DMS114 treated with DMSO at 0.1 percent for 48 hours (cell line): ENCODE results near the gene VRK3.
"Not testable (repeated sequence)": the region's sequence is repeated elsewhere in the genome, so short reads cannot be mapped to it uniquely, and the experiment has no call there.

Experiments used
- DNase-seq: peaks from one replicate; lab custom pipeline; 2025; ENCODE audit not compliant: unreplicated experiment; lab: John Stamatoyannopoulos, UW

Gene VRK3

DNA sequence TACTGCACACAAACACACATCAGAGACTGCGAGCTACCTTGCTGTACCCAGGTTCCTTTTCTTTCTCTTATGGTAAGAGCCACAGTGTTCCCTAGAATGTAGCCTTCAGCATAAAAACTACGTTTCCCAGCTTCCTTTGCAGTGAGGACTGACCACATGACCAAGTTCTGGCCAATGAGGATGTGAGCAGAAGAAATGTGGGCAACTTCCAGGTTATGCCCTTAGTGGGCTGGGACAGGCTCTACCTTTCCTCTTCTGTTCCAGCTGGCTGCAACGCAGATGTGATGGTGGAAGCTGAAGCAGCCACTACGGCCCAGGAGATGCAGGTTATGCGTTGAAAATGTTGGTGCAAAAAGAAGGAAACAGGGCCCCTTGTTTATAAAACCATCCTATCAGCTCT is 27.5 kb downstream of the VRK3 start:
- DNase-seq = no peak

DNA sequence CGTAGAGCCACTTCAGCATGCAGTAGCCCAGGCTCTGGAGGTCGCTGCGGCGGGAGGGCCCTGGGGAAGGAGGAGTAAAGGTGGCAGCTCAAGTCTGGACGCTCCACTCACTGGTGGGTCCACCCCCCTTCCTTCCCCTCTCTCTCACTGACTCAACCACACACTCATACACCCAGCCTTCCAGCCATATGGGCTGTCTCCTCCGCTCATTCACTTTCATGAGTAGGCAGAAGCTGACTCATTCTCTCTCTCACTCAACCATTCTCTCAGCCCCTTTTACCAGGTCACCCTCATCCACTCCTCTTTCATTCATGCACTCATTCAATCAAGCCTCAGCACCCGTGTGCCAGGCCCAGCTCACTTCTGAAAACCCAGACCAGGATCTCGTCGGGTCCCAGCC is 36.7 kb downstream of the VRK3 start:
- no peak for DNase-seq

DNA sequence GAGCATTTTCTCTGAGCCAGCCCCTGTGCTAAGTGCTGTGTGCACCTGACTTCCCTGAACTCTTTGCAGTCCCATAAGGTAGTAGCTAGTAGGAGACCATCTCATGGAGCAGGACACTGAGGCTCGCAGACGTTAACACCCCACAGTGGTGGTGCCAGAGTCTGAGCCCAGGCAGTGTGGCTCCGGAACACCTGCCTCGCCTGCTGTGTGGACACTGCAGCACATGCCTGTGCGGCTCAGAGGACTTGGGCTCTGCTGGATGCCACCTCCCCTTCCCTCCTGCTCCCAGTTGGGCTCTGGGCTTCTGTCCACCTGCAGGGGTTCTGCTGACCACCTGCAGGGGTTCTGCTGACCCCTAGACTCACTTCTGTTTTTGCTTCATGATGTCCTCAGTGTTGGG is 37.2 kb downstream of the VRK3 start:
- DNase-seq = no peak

DNA sequence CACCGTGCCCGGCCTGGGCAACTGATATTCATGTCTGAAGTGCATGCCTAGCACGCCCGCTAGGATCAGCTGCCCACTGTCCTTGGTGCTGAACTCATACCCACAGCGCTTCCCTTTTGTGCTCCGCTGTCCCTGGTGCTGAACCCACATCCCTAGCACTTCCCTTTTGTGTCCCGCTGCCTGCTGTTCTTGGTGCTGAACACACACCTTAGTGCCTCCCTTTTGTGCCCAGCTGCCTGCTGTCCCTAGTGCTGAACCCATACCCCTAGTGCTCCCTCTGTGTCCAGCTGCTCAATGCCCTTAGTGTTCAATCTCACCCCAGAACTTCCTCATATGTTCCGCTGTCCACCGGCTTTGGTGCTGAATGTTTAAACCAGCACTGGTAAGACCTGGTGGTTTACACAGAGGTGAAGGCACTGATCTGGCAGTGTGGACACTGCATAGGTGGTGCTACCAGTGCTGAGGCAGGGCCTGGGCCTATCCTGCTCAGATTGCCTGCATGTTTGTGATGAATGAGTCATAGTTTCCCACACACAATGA is 37.9 kb downstream of the VRK3 start:
- DNase-seq = peak; percentile 18

DNA sequence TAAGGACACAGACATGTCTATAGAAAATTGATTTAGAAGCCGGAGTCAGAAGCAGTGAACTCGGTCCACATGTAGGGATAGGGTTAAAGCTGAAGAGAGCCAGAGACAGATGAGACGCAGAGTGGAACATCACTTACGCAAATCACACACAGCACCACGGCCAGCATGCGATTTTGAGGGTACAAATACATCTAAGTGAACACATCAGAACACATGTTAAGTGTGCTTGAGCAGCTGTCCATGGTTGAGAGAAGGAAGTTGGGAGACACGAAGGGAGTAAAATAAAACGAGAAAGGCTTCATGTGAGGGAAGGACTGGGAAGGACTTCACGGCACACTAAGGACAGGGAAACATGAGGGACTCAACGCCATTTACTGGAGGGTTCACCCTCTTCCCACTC is 38.8 kb downstream of the VRK3 start:
- no peak for DNase-seq

DNA sequence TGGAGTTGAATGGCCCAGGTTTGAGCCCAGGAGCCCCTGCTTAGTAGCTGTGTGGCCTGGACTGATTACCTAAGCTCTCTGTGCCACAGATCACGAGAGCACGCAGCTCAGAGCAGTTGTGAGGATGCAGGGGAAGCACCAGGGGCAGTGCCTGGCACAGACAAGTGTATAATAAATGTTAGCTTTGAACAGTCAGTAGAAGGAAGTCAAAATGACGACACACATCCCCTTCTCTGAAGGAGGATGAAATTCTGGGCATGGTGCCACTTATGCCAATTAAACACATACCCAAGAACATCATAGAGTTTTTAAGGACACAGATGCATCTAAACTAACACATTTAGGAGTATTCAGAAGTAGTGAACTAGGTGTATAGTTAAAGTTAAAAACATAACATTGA is 39.3 kb downstream of the VRK3 start:
- DNase-seq = no peak

DNA sequence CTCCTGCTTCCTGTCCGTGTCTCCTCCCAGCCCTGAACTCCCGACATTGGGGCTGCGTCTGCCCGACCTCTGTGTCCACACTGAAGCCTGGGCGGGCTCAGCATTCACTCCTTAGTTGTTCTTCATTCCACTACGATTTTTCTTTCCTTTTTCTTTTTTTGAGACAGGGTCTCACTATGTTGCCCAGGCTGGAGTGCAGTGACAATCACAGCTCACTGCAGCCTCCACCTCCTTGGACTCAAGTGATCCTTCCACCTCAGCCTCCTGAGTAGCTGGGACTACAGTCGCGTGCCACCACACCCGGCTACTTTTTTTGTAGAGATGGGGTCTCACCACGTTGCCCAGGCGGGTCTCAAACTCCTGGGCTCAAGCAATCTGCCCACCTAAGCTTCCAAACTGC is 40.7 kb downstream of the VRK3 start:
- DNase-seq = no peak

DNA sequence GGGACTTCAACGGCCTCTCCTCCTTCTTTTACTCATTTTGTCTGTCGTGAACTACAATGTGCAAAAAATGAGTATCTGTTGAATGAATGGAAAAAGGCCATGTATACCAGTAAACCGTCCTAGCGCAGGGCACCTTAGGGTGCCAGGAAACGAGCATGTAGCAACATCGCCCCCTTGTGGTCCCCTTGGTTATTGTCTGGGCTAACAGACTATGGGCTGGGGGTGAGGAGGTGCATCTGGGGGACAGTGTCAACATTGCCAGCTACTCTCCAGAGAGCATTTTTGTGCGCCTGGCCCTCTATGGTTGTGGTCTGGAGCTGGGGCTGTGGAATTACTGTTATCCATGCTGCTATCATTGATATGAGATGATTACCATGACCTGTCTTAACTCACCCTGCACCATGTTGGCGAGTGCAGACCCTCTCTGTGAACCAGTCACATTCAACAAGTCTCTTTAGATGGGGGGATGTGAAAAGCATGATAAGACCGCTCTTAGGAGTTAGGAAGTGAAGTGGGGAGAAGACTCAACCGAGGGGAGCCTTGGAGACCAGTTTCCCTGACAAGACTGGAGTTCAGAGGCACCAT is 41.4 kb downstream of the VRK3 start:
- no peak for DNase-seq

DNA sequence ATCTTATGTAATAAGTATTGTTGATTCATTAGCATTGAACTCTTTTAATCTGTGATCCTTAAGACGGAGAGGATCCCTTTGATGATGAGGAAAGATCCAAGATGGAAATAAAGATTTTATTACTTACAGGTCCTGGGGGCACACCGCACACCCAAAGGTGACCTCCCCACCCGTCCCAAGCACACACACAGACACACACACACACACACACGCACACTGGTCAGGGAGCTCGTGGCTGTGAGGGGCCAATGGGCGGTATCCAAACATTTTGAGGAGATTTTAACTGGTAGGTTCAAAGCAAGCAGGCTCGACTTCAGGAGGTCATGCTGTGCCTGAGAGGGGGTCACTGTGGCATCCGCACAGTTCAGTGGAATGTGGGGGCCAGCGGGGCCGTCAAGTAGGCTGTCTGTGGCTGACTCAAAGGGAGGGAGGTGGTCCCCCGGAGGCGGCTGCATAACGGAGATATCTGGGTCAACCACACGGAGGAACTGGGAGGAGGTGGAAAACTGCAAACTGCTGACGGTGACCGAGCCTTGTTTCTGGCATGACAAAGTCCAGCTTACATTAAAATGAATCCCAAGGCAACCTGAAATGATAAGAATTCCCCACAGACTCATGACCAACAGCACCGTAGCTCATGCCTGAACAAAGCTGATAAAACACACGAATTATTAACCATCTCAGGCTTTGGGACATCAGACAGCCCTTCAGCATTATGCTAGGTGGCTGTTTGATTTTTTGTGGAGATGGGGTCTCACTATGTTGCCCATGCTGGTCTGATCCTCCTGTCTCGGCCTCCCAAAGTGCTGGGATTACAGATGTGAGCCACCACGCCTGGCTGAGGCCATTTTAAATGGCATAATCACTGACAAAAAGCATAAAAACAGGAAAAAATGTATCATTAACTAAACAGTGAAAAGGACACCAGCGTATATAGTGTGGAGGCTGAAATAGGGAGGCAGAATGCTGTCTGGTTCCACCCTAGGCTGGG is 43.3 kb downstream of the VRK3 start:
- DNase-seq = no peak

DNA sequence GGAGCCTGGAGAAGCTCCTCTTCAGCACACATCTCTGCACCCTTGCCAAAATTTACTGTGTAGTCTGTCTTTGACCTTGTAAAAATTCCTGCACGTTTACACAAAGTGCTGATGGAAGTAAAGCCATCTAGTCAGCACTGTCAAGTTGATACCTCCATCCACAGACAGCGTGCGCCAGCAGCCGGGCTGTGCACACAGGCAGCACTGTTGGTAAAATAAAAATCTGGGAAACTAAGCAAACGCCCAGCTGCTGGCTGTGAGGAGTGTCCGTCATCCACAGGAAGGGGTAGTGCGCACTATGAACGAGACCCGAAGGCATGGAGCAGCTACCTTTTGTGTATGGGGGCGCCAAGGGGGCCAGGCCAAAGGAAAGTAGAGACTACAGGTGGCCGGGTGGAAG is 46.8 kb downstream of the VRK3 start:
- no peak for DNase-seq

DNA sequence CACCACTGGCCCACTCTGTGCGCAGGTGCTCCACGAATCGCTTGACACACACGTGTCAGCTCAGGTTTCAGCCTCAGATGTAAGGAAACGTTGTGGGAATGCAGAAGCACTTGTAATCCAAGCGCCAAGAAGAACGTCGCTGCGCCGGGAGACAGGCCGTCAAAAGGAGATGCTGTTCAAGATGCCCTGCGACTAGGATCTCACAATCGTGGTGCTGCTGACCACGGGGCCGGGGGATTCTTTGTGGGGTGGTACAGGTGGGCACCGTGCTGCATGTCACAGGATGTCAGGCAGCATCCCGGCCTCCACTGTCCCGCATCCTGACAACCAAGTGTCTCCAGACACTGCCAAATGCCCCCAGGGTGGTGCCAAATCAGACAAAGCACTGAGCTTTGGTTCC is 47.3 kb downstream of the VRK3 start:
- DNase-seq = no peak

DNA sequence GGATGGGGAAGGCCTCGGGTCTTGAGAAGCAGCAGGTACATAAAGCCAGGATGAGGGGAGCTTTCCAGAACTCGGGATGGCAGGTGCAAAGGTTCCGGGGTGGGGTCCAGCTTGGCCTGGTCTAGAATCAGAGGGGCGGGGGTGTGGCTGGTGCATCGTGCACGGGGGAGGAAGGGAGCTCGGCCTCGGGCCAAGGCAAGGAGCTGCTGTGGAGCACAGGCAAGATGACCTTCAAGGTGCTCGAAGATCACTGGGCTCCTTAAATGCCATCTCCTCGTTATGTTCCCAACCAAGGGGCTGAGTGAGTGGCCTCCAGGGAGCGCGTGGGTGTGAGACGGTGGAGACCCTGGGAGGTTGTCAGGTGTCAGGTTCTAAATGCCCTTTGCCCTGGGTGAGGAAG is 48.1 kb downstream of the VRK3 start:
- no peak for DNase-seq

DNA sequence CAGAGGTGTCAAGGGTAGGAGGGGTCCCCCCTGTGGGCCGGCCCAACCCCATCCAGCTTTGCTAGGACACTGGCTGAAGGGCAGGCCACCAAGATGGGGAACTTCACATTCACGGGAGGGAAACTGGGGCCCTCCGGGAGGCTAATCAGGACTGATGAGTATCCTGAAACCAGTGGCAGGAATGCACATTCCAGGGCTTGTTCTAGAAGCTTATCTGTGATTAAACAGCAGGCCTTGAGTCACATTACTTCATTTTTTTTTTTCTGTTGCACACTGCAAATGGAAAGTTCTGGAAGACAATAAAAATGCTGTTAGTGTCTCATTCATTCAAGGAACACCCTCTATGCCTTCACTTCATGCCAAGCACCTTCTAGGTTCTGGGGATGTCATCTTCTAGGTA is 48.7 kb downstream of the VRK3 start:
- no peak for DNase-seq

DNA sequence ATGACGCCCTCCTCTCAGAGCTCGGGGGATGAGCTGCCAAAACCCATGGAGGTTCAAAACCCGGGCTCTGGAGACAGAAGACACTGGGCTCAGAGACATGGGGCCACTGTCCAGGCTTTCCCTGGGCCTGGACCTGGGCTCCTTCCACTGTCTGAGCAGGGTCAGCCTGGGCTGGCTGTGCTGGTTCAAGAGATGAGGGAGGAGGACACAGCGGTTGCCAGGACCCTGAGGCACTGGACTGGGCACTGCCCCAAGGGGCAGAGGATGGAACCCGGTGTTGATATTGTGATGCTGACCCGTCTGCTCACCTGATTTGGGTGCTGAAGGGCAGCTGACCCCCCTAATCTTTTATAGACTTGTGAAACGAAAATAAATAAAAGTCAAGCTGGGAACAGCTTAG is 50.1 kb downstream of the VRK3 start:
- DNase-seq = no peak

DNA sequence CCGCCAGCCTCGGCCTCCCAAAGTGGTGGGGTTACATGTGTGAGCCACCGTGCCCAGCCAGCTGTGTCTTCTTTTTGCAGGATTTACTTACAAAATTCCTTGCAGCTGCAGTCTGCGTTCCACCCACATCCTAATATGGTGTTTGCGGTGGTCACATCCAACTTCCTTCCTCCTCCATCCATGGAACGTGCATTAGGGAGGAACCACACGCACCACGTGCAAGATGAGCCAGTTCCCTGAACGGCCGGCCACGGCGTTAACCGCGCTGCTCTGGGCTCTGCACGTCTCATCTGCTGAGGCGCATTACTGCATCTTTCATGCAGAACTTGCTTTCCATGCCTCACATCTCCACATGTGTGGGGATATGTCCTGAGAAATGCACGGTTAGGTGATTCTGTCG is 51.2 kb downstream of the VRK3 start:
- DNase-seq = no peak

DNA sequence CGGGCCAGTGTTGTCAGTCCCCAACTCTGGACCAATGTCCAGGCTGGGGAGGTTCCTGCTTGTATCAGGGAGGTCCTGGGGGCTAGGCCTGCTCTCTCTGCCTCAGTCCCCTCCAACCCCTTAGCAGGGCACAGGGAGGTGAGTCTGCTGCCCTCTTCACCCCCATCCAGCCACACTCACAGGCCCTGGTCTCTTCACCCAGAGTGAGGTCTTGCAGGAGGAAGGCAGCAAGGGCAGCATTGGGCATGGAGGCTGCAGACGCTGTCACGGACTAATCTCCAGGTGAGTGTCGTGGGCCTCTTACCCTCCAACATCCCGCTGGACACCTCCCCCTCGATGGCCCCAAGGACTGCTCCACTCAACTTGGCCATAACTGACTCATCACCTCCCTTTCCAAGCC is 52.3 kb downstream of the VRK3 start:
- DNase-seq = no peak

DNA sequence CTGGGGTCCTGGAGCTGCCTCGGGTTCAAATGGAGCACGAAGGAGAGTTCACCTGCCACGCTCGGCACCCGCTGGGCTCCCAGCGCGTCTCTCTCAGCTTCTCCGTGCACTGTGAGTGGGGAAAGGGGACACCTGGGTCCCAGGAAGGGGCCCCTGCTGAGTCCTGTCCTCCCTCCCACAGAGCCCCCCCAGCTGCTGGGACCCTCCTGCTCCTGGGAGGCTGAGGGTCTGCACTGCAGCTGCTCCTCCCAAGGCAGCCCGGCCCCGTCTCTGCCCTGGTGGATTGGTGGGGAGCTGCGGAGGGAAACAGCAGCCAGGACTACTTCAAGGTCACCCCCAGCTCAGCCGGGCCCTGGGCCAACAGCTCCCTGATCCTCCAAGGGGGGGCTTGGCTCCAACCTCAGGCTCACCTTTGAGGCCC is 53.2 kb downstream of the VRK3 start:
- no peak for DNase-seq

DNA sequence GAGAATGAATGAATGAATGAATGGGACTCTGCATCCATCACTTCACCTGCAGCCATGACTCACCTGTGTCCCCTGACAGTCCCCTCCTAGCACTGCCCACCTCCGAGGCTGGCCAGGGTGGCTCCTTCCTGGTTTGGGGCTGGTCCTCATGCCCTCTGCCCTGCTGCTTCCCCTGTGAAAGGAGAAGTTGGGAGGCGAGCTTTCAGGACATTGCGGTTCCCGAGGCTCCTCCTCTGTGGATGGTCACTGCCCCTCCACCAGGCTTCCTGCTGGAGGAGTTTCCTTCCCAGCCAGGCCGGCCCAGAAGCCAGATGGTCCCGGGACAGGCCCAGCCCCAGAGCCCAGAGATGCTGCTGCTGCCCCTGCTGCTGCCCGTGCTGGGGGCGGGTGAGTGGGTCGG is 55.8 kb downstream of the VRK3 start:
- not testable (repeated sequence) for DNase-seq

DNA sequence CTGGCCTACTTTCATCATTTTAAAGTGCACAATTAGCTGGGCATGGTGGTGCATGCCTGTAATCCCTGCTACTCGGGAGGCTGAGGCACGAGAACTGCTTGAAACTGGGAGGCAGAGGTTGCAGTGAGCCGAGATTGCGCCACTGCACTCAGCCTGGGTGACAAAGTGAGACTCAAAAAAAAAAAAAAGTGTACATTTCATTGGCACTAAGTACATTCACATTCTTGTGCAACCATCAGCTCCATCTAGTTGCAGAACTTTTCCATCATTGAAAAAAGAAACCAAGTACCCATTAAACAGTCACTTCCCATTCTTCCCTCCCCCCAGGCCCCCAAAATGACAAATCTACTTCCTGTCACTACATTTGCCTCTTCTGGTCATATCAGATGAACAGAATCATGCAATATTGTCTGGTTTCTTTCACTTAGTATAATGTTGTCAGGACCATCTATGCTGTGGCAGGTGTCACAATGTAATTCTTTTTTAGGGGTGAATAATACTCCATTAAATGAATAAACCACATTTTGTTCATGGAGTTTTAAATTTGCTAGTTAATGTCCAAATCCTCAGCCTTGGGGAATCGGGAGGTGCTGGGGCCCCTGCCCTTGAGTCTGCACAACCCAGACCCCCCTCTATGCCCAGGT is 56.8 kb downstream of the VRK3 start:
- DNase-seq = no peak

DNA sequence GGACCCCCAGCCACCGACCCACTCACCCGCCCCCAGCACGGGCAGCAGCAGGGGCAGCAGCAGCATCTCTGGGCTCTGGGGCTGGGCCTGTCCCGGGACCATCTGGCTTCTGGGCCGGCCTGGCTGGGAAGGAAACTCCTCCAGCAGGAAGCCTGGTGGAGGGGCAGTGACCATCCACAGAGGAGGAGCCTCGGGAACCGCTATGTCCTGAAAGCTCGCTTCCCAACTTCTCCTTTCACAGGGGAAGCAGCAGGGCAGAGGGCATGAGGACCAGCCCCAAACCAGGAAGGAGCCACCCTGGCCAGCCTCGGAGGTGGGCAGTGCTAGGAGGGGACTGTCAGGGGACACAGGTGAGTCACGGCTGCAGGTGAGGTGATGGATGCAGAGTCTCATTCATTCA is 64.2 kb downstream of the VRK3 start, which contains the start of gene SIGLEC11:
SIGLEC11 (minus strand) TSS at position 193 of the 400 bp plus-strand sequence; CDS start at position 102, 91 bp downstream.
- DNase-seq = not testable (repeated sequence)

DNA sequence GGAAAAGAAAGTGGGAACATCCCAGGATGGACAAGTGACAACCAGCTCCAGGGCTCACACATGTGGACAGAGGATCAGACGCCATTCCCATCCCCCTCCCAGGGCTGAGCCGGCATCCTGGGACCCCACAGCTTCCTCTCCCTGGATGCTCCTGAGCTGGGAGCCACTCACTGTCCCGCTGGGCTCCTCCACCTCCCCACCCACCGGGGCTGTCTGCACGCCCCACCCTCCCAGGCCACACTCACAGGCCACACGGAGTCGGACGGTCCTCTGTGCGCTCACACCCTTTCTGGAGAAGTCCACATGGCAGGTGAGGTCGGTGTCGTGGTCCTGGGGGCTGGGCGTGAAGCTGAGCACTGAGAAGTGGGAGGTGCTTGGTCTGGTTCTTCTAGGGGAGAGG is 65.3 kb downstream of the VRK3 start:
- not testable (repeated sequence) for DNase-seq

DNA sequence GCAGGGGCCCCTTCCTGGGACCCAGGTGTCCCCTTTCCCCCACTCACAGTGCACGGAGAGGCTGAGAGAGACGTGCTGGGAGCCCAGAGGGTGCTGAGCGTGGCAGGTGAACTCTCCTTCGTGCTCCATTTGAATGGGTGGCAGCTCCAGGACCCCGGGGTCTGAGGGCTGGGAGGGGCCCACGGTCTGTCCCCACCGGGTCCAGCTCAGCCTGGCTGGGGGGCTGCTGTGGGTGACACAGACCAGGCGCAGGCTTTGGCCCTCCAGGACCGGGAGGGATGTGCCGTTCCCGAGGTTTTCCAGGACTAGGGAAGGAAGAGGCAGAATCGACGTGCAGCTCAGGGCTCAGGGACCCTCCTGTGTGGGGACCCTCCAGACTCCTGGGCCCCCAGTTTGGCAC is 66.6 kb downstream of the VRK3 start:
- not testable (repeated sequence) for DNase-seq
